GM23248 (cell line): ENCODE measurements around the gene PDE6D. TPM values are rescaled to one million over a fixed set of nuclear protein-coding genes. Genes with fewer than 3 reads are reported as not detected.
A peak's percentile ranks its signal among the peaks of the same experiment; 100 is the strongest.

Experiments used
- DNase-seq: peaks from one replicate; pipeline ENCODE4 v3.0.0-alpha.2; 2015
- H2AFZ ChIP-seq: fragments of 200-600 bp; sonication (generic); 2 replicates; pipeline ENCODE4 v1.6.1; 2016; ENCODE audit warnings: antibody characterized with exemption
- H3F3A ChIP-seq: fragments of 200-600 bp; sonication (generic); 2 replicates; pipeline ENCODE4 v1.6.1; 2016; ENCODE audit warnings: mild to moderate bottlenecking, antibody characterized with exemption, mixed run types; ENCODE audit not compliant: insufficient read depth
- H3K27ac ChIP-seq: fragments of 200-600 bp; sonication (generic); 2 replicates; pipeline ENCODE4 v1.5.1; 2016; ENCODE audit warnings: mild to moderate bottlenecking
- H3K27me3 ChIP-seq: fragments of 200-600 bp; sonication (generic); replicated peaks from 2 replicates; pipeline ENCODE4 v1.6.1; 2016; ENCODE audit warnings: mild to moderate bottlenecking; ENCODE audit not compliant: insufficient read depth
- H3K36me3 ChIP-seq: fragments of 200-600 bp; sonication (generic); 2 replicates; pipeline ENCODE4 v1.6.1; 2016; ENCODE audit warnings: low read depth, mild to moderate bottlenecking
- H3K4me1 ChIP-seq: fragments of 200-600 bp; sonication (generic); 2 replicates; pipeline ENCODE4 v1.6.1; 2016; ENCODE audit warnings: mild to moderate bottlenecking; ENCODE audit not compliant: insufficient read depth
- H3K4me2 ChIP-seq: fragments of 200-600 bp; sonication (generic); one replicate; pipeline ENCODE4 v1.6.1; 2016; ENCODE audit warnings: mild to moderate bottlenecking; ENCODE audit not compliant: unreplicated experiment
- H3K4me3 ChIP-seq: fragments of 200-600 bp; sonication (generic); 2 replicates; pipeline ENCODE4 v1.5.1; 2016; ENCODE audit warnings: mild to moderate bottlenecking
- H3K79me2 ChIP-seq: fragments of 200-600 bp; sonication (generic); 2 replicates; pipeline ENCODE4 v1.6.1; 2016; ENCODE audit warnings: mild to moderate bottlenecking; ENCODE audit not compliant: insufficient read depth
- H3K9ac ChIP-seq: fragments of 200-600 bp; sonication (generic); 2 replicates; pipeline ENCODE4 v1.6.1; 2016; ENCODE audit warnings: mild to moderate bottlenecking
- H3K9me2 ChIP-seq: fragments of 200-600 bp; sonication (generic); 2 replicates; pipeline ENCODE4 v1.6.1; 2016; ENCODE audit warnings: mixed run types, mild to moderate bottlenecking, moderate library complexity; ENCODE audit not compliant: insufficient read depth
- H3K9me3 ChIP-seq: fragments of 200-600 bp; sonication (generic); one replicate; pipeline ENCODE4 v1.6.1; 2017; ENCODE audit warnings: low read depth
- H4K20me1 ChIP-seq: fragments of 200-600 bp; sonication (generic); 2 replicates; pipeline ENCODE4 v1.6.0; 2016; ENCODE audit not compliant: insufficient read depth
- EZH2 ChIP-seq: fragments of 200-600 bp; sonication (generic); IDR thresholded peaks from 2 replicates; pipeline ENCODE4 v1.6.1; 2018; ENCODE audit warnings: antibody characterized with exemption, mild to moderate bottlenecking; ENCODE audit not compliant: insufficient read depth, poor library complexity, severe bottlenecking
- EZH2phosphoT487 ChIP-seq: fragments of 200-600 bp; sonication (generic); IDR thresholded peaks from 2 replicates; pipeline ENCODE4 v1.6.1; 2018; ENCODE audit warnings: antibody characterized with exemption, moderate library complexity, mild to moderate bottlenecking, low read depth; ENCODE audit not compliant: insufficient read depth
- WGBS, 2 experiments: methylation state at CpG; one replicate each; pipeline ENCODE4 v1.1.6; 2015 to 2017; ENCODE audit warnings: low lambda C conversion rate in 2 of 2, low coverage in 1 of 2; ENCODE audit errors: missing lambda C conversion rate in 2 of 2; 5-methylcytosine and 5-hydroxymethylcytosine counted together
- in situ Hi-C: fragments of 300-500 bp; cut with MboI; formaldehyde crosslinking; loops from 2 replicates; pipeline ENCODE4 v1.15.0; 2020
- polyA plus RNA-seq: library from polyadenylated mRNA; unstranded; fragments of >200 nt; fragmentation: Nextera tagmentation; extraction: Ambion mirVana; gene quantifications from 2 replicates; pipeline ENCODE4 v1.2.1, GENCODE V29; 2016
- total RNA-seq: library from RNA; depleted of rRNA; stranded (reverse); fragments of >200 nt; shearing (Covaris generic); gene quantifications from 2 replicates; pipeline ENCODE4 v1.2.3, GENCODE V29; 2014

The PDE6D gene
- total and polyA plus RNA-seq, 2 experiments from 2014 or later, result 29.5 to 36.3 TPM

DNA sequence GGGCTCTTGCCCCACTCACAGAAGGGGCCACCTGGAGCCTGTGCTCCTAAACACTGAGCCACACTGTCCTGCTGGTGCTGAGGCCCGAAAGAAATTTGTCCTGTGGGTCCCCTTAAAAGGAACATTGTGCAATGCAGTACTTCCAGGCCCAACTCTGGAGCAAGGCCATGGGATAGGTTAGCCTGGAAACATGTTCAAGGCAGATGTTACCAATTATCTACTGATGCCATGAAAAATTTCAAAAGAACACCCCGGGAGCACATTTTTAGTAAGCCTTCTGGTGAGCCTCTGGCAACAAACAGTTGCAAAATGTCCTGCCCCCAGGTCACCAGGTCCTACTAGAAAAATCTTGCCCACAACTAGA lies 85.1 kb downstream of the PDE6D start:
- H3K4me3 ChIP-seq, result no peak overlapping the region
- H3K27ac ChIP-seq, result peak overlapping the region; percentile 68
- peak; percentile 93 for DNase-seq
- H3K79me2 ChIP-seq, result no peaks in the 10 kb centered on the region
- H2AFZ ChIP-seq, result no peak overlapping the region
- TF ChIP-seq EZH2, result no peak
- TF ChIP-seq EZH2phosphoT487, result no peak
- H3K4me2 ChIP-seq, result peak overlapping the region; percentile 28
- no peaks in the 10 kb centered on the region for H3K9me3 ChIP-seq
- 0 out of 2 replicates have a peak overlapping the region, but pooled peaks have one; percentile 7 for H3K9ac ChIP-seq
- no peaks in the 10 kb centered on the region for H3K9me2 ChIP-seq
- H4K20me1 ChIP-seq, result no peaks in the 10 kb centered on the region
- H3F3A ChIP-seq, result peaks cover 25% of the 10 kb centered on the region
- 0% methylated on average over 2 of the region's 2 CpGs for WGBS, 2 experiments
- peaks cover 27% of the 10 kb centered on the region for H3K4me1 ChIP-seq
- in situ Hi-C loops, result no loop called here
- no peaks in the 10 kb centered on the region for H3K27me3 ChIP-seq
- H3K36me3 ChIP-seq, result no peaks in the 10 kb centered on the region

DNA sequence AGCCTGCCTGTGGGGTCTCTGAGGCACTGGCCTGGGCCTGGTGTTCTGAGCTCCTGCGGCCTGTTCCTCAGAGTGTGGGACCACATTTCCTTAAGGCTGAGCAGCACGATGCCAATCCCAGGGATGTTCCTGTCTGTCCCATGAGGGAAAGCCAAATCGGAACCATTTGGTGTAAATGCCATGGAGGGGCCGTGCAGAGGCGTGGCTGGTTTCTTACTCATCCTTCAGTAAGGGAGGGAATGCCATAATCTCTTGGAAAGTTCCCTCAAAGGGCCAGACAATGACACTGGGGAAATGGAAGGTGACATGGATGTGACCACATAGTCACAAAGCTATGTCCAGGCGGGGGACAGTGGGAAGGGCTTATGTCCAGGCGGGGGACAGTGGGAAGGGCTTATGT lies 87.1 kb downstream of the PDE6D start:
- Histone ChIP-seq H3K79me2 (no peaks in the 10 kb centered on the region), H3K9ac (no peak overlapping the region), H2AFZ (no peak overlapping the region), H3K36me3 (no peaks in the 10 kb centered on the region), H3K9me3 (no peaks in the 10 kb centered on the region), H3K9me2 (no peaks in the 10 kb centered on the region), H3F3A (peaks cover 23% of the 10 kb centered on the region), H3K27ac (no peak overlapping the region), H3K4me3 (no peak overlapping the region), H4K20me1 (no peaks in the 10 kb centered on the region), H3K27me3 (no peaks in the 10 kb centered on the region), H3K4me2 (no peak overlapping the region), H3K4me1 (peaks cover 25% of the 10 kb centered on the region)
- DNase-seq, result peak; percentile 59
- in situ Hi-C loops, result no loop called here
- 46% methylated on average over 7 of the region's 7 CpGs for WGBS, 2 experiments
- TF ChIP-seq EZH2, result no peak
- no peak for TF ChIP-seq EZH2phosphoT487

DNA sequence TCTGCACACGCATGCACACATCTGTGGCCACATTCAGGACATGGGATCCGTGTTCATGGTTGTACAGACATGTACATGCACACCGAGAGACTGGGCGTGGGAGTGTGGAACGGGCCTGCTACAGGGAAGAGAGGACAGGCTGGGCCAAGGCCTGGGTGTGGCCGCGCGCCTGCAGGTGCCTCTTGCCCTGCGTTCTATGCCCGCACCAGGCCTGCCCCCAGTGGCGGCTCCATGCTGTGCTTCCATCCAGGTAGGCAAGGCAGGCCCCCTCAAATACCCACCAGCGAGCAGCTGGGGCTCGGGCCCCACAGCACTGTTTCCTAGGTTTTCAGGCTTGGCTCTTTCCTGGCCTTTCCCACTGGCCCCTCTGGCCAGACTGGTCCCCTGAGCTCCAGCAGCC lies 88.2 kb downstream of the PDE6D start:
- no peak overlapping the region for H3K27ac ChIP-seq
- in situ Hi-C loops, result no loop called here
- TF ChIP-seq EZH2phosphoT487, result no peak
- TF ChIP-seq EZH2, result no peak
- H3K79me2 ChIP-seq, result no peaks in the 10 kb centered on the region
- no peak for DNase-seq
- 97 to 98% methylated on average over 13 of the region's 13 CpGs for WGBS, 2 experiments
- H3K9me2 ChIP-seq, result no peaks in the 10 kb centered on the region
- H3K4me2 ChIP-seq, result no peak overlapping the region
- no peaks in the 10 kb centered on the region for H3K27me3 ChIP-seq
- H3K9me3 ChIP-seq, result no peaks in the 10 kb centered on the region
- H3K4me1 ChIP-seq, result peaks cover 22% of the 10 kb centered on the region
- no peak overlapping the region for H3K9ac ChIP-seq
- H3F3A ChIP-seq, result peaks cover 22% of the 10 kb centered on the region
- no peaks in the 10 kb centered on the region for H4K20me1 ChIP-seq
- no peaks in the 10 kb centered on the region for H3K36me3 ChIP-seq
- H2AFZ ChIP-seq, result no peak overlapping the region
- H3K4me3 ChIP-seq, result no peak overlapping the region

DNA sequence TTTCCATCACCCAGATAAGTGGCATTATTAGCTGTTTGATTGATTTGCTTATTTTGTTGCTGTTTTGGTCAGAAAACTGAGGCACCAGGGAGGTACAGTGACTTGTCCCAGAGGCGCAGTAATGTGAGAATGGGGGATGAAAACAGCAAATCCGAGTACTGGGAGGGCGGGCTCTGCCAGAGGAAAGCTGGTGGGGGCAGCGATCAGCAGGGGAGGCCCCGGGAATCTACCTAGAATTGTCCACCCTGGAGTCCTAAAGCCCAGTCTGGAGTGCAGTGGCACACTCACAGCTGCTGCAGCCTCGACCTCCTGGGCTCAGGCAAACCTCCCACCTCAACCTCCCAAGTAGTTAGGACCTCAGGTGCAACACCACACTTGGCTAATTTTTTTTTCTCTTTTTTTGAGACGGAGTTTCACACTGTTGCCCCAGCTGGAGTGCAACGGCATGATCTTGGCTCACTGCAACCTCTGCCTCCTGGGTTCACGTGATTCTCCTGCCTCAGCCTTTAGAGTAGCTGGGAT lies 89.8 kb downstream of the PDE6D start:
- no peak overlapping the region for H2AFZ ChIP-seq
- no peaks in the 10 kb centered on the region for H3K9me2 ChIP-seq
- 56 to 66% methylated on average over 9 of the region's 9 CpGs for WGBS, 2 experiments
- TF ChIP-seq EZH2phosphoT487 (no peak), EZH2 (no peak)
- no peak overlapping the region for H3K27ac ChIP-seq
- in situ Hi-C loops, result no loop called here
- peaks cover 9% of the 10 kb centered on the region for H3F3A ChIP-seq
- H3K9ac ChIP-seq, result no peak overlapping the region
- H3K9me3 ChIP-seq, result no peaks in the 10 kb centered on the region
- no peaks in the 10 kb centered on the region for H4K20me1 ChIP-seq
- H3K4me1 ChIP-seq, result peaks cover 17% of the 10 kb centered on the region
- H3K4me2 ChIP-seq, result no peak overlapping the region
- no peaks in the 10 kb centered on the region for H3K27me3 ChIP-seq
- no peaks in the 10 kb centered on the region for H3K36me3 ChIP-seq
- no peak for DNase-seq
- no peak overlapping the region for H3K4me3 ChIP-seq
- H3K79me2 ChIP-seq, result no peaks in the 10 kb centered on the region
